ENCODE measurements around the gene LGI2.

The LGI2 gene

GRCh38 chr4:25033526-25033925 lies 2.8 kb upstream of the LGI2 start:
- no peak overlapping the region for H3K9ac ChIP-seq (ENCODE audit: low read depth, low read length, poor library complexity)
- H3K23ac ChIP-seq (ENCODE audit: low read depth, low read length, poor library complexity): no peak overlapping the region
- peaks cover 5 to 16% of the 10 kb centered on the region in 2 donors for H3K4me1 ChIP-seq (ENCODE audit: control insufficient read depth in 2 of 2, insufficient read depth in 1 of 2, low read depth in 1 of 2, low read length in 2 of 2)
- H2AK5ac ChIP-seq (ENCODE audit: low read depth, low read length): no peak overlapping the region
- H4K8ac ChIP-seq (ENCODE audit: low read depth, low read length): no peak overlapping the region
- H3K79me1 ChIP-seq (ENCODE audit: low read depth, low read length): no peaks in the 10 kb centered on the region
- DNase-seq (ENCODE audit: low spot score): no peak
- no peak overlapping the region for H4K91ac ChIP-seq (ENCODE audit: low read depth, low read length, poor library complexity)
- no peak overlapping the region for H3K18ac ChIP-seq (ENCODE audit: low read length)
- WGBS, 2 donors (ENCODE audit: extremely low coverage in 2 of 2, insufficient read length in 2 of 2, insufficient replicate concordance in 1 of 2): no CpG with 5 or more reads among the region's 4 CpGs
- no peak overlapping the region for H3K4me3 ChIP-seq (ENCODE audit: low read length in 2 of 2)
- H3K27me3 ChIP-seq (ENCODE audit: control insufficient read depth in 3 of 3, insufficient read depth in 3 of 3, low read depth in 1 of 3, low read length in 3 of 3): peaks cover 4 to 57% (median 16%) of the 10 kb centered on the region in 3 experiments
- no peak overlapping the region for H3K27ac ChIP-seq (replicated peaks; ENCODE audit: low read length)
- no peak overlapping the region for H2BK5ac ChIP-seq (ENCODE audit: low read length)
- no peaks in the 10 kb centered on the region for H3K36me3 ChIP-seq (replicated peaks in 1 of 2; ENCODE audit: control insufficient read depth in 2 of 2, insufficient read depth in 2 of 2, low read length in 2 of 2)
- no peak overlapping the region for H3K14ac ChIP-seq (ENCODE audit: low read length)
- no peak overlapping the region for H2BK12ac ChIP-seq (ENCODE audit: low read length)
- H2BK15ac ChIP-seq (ENCODE audit: low read length): no peak overlapping the region
- no peak overlapping the region for H3K4ac ChIP-seq (ENCODE audit: low read length)
- no peak overlapping the region for H3K4me2 ChIP-seq (ENCODE audit: insufficient read depth, low read length, poor library complexity, severe bottlenecking)
- H2AFZ ChIP-seq (ENCODE audit: low read length): no peak overlapping the region
- H2BK120ac ChIP-seq (ENCODE audit: low read depth, low read length): no peak overlapping the region
- H3K9me3 ChIP-seq (replicated peaks in 1 of 2; ENCODE audit: control insufficient read depth in 2 of 2, insufficient read depth in 1 of 2, low read depth in 1 of 2, low read length in 2 of 2): peaks cover 1 to 5% of the 10 kb centered on the region in 2 donors

DNA sequence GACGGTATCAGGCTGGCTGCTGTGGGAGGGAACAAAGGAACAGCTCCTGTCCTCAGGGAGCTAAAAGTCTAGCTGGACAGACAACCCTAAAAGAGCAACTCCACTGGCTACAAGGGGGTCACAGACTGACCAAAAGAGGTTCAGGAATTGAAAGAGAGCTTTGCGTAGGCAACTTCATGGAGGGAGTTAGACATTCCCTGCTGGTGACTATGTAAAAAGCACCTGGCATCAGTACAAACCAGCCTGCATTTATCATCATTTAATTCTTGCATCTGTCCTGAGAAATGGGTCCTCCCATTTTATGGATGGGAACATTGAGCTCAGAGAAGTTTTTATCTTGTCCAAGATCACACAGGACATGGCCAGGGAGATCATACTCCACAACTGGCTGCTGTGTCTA lies 1.4 kb upstream of the LGI2 start:
- peaks cover 4 to 57% (median 16%) of the 10 kb centered on the region in 3 experiments for H3K27me3 ChIP-seq (ENCODE audit: control insufficient read depth in 3 of 3, insufficient read depth in 3 of 3, low read depth in 1 of 3, low read length in 3 of 3)
- no peak for DNase-seq (ENCODE audit: low spot score)

DNA sequence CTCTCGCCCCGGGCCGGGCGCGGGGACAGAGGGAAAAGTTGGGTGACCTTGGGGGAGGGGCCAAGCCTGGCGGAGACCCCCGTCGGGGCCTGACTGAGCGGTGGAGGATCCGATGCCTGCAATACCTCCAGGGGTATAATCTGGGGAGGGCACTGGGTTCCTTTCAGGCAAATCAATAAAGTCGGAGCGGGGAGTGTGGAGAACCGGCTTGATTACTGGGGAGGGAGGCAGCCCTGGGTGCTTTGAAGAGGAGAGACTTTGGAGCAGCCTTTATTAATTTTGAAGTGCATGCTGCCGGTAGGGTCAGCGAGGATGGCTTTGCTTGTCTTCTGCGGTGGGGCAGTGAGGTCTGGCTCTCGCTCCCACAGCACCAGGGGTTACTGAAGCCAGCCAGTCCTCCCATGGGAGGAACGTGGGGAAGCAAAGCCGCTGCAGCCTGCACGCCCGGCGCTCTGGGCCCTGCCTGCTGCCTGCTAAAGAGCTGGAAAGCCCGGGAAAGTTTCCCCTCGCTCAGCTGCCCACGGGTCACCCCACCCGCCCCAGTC lies 403 bp upstream of the LGI2 start:
- peak; percentile 26 for DNase-seq (ENCODE audit: low spot score)
- no peaks in the 10 kb centered on the region for H3K36me3 ChIP-seq (replicated peaks in 1 of 2; ENCODE audit: control insufficient read depth in 2 of 2, insufficient read depth in 2 of 2, low read length in 2 of 2)
- H2AK5ac ChIP-seq (ENCODE audit: low read depth, low read length): no peak overlapping the region
- no peak overlapping the region for H4K91ac ChIP-seq (ENCODE audit: low read depth, low read length, poor library complexity)
- no peaks in the 10 kb centered on the region for H3K79me1 ChIP-seq (ENCODE audit: low read depth, low read length)
- H4K8ac ChIP-seq (ENCODE audit: low read depth, low read length): no peak overlapping the region
- H3K4me1 ChIP-seq (ENCODE audit: control insufficient read depth in 2 of 2, insufficient read depth in 1 of 2, low read depth in 1 of 2, low read length in 2 of 2): peaks cover 9 to 16% of the 10 kb centered on the region in 2 donors
- no peak overlapping the region for H3K23ac ChIP-seq (ENCODE audit: low read depth, low read length, poor library complexity)
- WGBS, 2 donors (ENCODE audit: extremely low coverage in 2 of 2, insufficient read length in 2 of 2, insufficient replicate concordance in 1 of 2): no CpG with 5 or more reads among the region's 26 CpGs
- peak overlapping the region; percentile 85 for H3K14ac ChIP-seq (ENCODE audit: low read length)
- H3K9ac ChIP-seq (ENCODE audit: low read depth, low read length, poor library complexity): peak overlapping the region; percentile 3
- H3K27me3 ChIP-seq (ENCODE audit: control insufficient read depth in 3 of 3, insufficient read depth in 3 of 3, low read depth in 1 of 3, low read length in 3 of 3): peaks cover 4 to 53% (median 16%) of the 10 kb centered on the region in 3 experiments
- H3K9me3 ChIP-seq (replicated peaks in 1 of 2; ENCODE audit: control insufficient read depth in 2 of 2, insufficient read depth in 1 of 2, low read depth in 1 of 2, low read length in 2 of 2): peaks cover 1 to 5% of the 10 kb centered on the region in 2 donors
- H3K4me2 ChIP-seq (ENCODE audit: insufficient read depth, low read length, poor library complexity, severe bottlenecking): peak overlapping the region; percentile 74
- H2BK12ac ChIP-seq (ENCODE audit: low read length): no peak overlapping the region
- peak overlapping the region; percentile 53 to 82 for H3K4me3 ChIP-seq (ENCODE audit: low read length in 2 of 2)
- H3K4ac ChIP-seq (ENCODE audit: low read length): no peak overlapping the region
- peak overlapping the region; percentile 87 for H2AFZ ChIP-seq (ENCODE audit: low read length)
- no peak overlapping the region for H2BK5ac ChIP-seq (ENCODE audit: low read length)
- H2BK15ac ChIP-seq (ENCODE audit: low read length): peak overlapping the region; percentile 50
- peak overlapping the region; percentile 54 for H3K18ac ChIP-seq (ENCODE audit: low read length)
- no peak overlapping the region for H2BK120ac ChIP-seq (ENCODE audit: low read depth, low read length)
- no peak overlapping the region for H3K27ac ChIP-seq (replicated peaks; ENCODE audit: low read length)

More for the DNA sequence above, 1.4 kb upstream of the LGI2 start:
- Histone ChIP-seq H3K18ac (ENCODE audit: low read length) (no peak overlapping the region), H4K91ac (ENCODE audit: low read depth, low read length, poor library complexity) (no peak overlapping the region), H3K79me1 (ENCODE audit: low read depth, low read length) (no peaks in the 10 kb centered on the region), H4K8ac (ENCODE audit: low read depth, low read length) (no peak overlapping the region), H2AK5ac (ENCODE audit: low read depth, low read length) (no peak overlapping the region), H2BK5ac (ENCODE audit: low read length) (no peak overlapping the region), H3K4me2 (ENCODE audit: insufficient read depth, low read length, poor library complexity, severe bottlenecking) (no peak overlapping the region), H2BK15ac (ENCODE audit: low read length) (no peak overlapping the region), H3K14ac (ENCODE audit: low read length) (no peak overlapping the region), H3K9ac (ENCODE audit: low read depth, low read length, poor library complexity) (no peak overlapping the region), H2BK12ac (ENCODE audit: low read length) (no peak overlapping the region), H3K4me3 (ENCODE audit: low read length in 2 of 2) (no peak overlapping the region), H3K4ac (ENCODE audit: low read length) (no peak overlapping the region), H2AFZ (ENCODE audit: low read length) (no peak overlapping the region), H3K27ac (replicated peaks; ENCODE audit: low read length) (no peak overlapping the region), H3K4me1 (ENCODE audit: control insufficient read depth in 2 of 2, insufficient read depth in 1 of 2, low read depth in 1 of 2, low read length in 2 of 2) (peaks cover 5 to 16% of the 10 kb centered on the region in 2 donors), H3K9me3 (replicated peaks in 1 of 2; ENCODE audit: control insufficient read depth in 2 of 2, insufficient read depth in 1 of 2, low read depth in 1 of 2, low read length in 2 of 2) (peaks cover 1 to 5% of the 10 kb centered on the region in 2 donors), H3K36me3 (replicated peaks in 1 of 2; ENCODE audit: control insufficient read depth in 2 of 2, insufficient read depth in 2 of 2, low read length in 2 of 2) (no peaks in the 10 kb centered on the region), H3K23ac (ENCODE audit: low read depth, low read length, poor library complexity) (no peak overlapping the region), H2BK120ac (ENCODE audit: low read depth, low read length) (no peak overlapping the region)
- no CpG with 5 or more reads among the region's 2 CpGs for WGBS, 2 donors (ENCODE audit: extremely low coverage in 2 of 2, insufficient read length in 2 of 2, insufficient replicate concordance in 1 of 2)

DNA sequence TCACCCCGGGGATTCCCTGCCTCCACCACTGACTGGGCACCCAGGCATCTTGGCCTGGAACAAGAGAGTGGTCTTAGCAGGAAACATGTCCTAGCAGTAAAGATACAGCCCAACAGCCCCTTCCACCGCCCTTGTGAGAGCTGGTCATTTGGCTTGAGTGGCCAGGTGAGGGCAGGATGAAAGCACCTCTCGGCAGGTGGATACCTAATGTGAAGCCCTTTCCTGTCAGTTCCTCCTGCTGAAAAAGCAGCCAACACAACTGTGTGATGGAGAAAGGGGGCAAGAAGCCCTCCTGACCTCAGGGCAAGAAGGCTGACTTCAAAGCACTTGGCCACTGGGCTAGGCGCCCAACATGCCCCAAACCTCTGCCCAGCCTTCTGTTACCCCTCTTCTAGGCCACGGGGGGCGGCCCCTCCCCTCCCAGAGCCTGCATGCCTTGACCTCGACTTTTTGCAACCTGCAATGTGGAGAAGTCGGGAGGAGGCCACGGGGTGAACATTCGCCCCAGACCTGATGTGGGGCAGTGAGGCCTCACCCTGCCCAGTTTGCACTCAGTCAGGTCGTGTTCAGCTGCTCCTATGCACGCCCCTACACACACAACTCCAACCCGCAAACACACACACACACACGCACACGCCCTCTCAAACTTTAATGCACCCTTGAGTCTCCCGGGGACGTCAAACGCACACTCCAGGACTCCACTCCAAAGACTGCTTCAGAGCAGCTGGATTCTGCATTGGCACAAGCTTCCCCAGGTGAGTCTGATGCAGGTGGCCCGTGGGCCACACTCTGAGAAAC lies 1.1 kb downstream of the LGI2 start:
- no peaks in the 10 kb centered on the region for H3K36me3 ChIP-seq (replicated peaks in 1 of 2; ENCODE audit: control insufficient read depth in 2 of 2, insufficient read depth in 2 of 2, low read length in 2 of 2)
- H3K79me1 ChIP-seq (ENCODE audit: low read depth, low read length): no peaks in the 10 kb centered on the region
- H2BK120ac ChIP-seq (ENCODE audit: low read depth, low read length): peak overlapping the region; percentile 13
- no peak overlapping the region for H3K27ac ChIP-seq (replicated peaks; ENCODE audit: low read length)
- H3K4me3 ChIP-seq (ENCODE audit: low read length in 2 of 2): peak overlapping the region; percentile 53 to 82
- H3K9me3 ChIP-seq (replicated peaks in 1 of 2; ENCODE audit: control insufficient read depth in 2 of 2, insufficient read depth in 1 of 2, low read depth in 1 of 2, low read length in 2 of 2): peaks cover 1 to 4% of the 10 kb centered on the region in 2 donors
- H3K23ac ChIP-seq (ENCODE audit: low read depth, low read length, poor library complexity): peak overlapping the region; percentile 66
- H2AK5ac ChIP-seq (ENCODE audit: low read depth, low read length): peak overlapping the region; percentile 24
- H4K8ac ChIP-seq (ENCODE audit: low read depth, low read length): no peak overlapping the region
- H2AFZ ChIP-seq (ENCODE audit: low read length): peak overlapping the region; percentile 87
- H3K9ac ChIP-seq (ENCODE audit: low read depth, low read length, poor library complexity): peak overlapping the region; percentile 84
- peak overlapping the region; percentile 50 for H3K14ac ChIP-seq (ENCODE audit: low read length)
- no peak overlapping the region for H2BK5ac ChIP-seq (ENCODE audit: low read length)
- no peak overlapping the region for H4K91ac ChIP-seq (ENCODE audit: low read depth, low read length, poor library complexity)
- peaks cover 9 to 16% of the 10 kb centered on the region in 2 donors for H3K4me1 ChIP-seq (ENCODE audit: control insufficient read depth in 2 of 2, insufficient read depth in 1 of 2, low read depth in 1 of 2, low read length in 2 of 2)
- H2BK15ac ChIP-seq (ENCODE audit: low read length): peak overlapping the region; percentile 80
- H3K18ac ChIP-seq (ENCODE audit: low read length): peak overlapping the region; percentile 91
- peaks cover 4 to 49% (median 16%) of the 10 kb centered on the region in 3 experiments for H3K27me3 ChIP-seq (ENCODE audit: control insufficient read depth in 3 of 3, insufficient read depth in 3 of 3, low read depth in 1 of 3, low read length in 3 of 3)
- H2BK12ac ChIP-seq (ENCODE audit: low read length): no peak overlapping the region
- WGBS, 2 donors (ENCODE audit: extremely low coverage in 2 of 2, insufficient read length in 2 of 2, insufficient replicate concordance in 1 of 2): no CpG with 5 or more reads among the region's 19 CpGs
- no peak for DNase-seq (ENCODE audit: low spot score)
- no peak overlapping the region for H3K4ac ChIP-seq (ENCODE audit: low read length)
- peak overlapping the region; percentile 82 for H3K4me2 ChIP-seq (ENCODE audit: insufficient read depth, low read length, poor library complexity, severe bottlenecking)
